Stimulated activated CD8-positive, alpha-beta memory T cell treated with anti-CD3 and anti-CD28 coated beads, Interleukin-15, amount 100 ng/mL, for 4 hours (primary cell): ENCODE measurements around the gene SSBP3.

Experiments used
- DNase-seq, 2 donors: peaks; one replicate each; pipeline ENCODE4 v3.0.0-alpha.2; 2020; ENCODE audit warnings: low read depth in 2 of 2

SSBP3 gene

DNA sequence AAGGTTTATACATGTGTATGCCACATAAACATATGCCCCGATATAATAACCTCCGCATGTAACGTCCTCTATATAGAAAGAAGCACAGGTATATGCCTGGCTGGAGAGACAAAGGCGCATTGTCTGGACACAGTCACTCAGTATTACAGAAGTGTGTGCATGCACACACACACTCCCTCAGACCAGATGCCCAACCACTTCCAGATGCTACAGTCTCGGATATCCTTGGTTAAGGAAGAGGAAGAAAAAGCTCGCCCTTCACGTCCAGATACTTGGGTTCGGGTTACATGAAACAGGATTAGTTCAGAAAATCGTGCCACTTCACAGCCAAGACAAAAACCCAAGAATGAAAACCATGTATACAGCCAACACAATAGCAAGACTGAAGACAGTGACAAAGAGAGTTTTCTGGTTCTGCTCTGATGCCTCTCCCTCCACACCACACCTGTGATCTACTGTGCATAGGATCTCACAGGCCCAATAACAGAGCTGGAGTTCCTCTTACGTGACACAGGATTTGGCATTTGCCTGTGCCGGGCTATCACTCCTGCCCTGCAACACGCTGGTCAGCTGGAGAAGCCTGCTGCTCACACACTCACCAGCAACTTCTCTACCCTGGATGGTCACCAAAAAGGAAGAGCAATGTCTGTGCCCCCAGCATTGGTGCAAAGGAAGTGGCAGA is 75.0 kb downstream of the SSBP3 start:
- no peak for DNase-seq

GRCh38 chr1:54329312-54330003 is 76.7 kb downstream of the SSBP3 start:
- no peak for DNase-seq

DNA sequence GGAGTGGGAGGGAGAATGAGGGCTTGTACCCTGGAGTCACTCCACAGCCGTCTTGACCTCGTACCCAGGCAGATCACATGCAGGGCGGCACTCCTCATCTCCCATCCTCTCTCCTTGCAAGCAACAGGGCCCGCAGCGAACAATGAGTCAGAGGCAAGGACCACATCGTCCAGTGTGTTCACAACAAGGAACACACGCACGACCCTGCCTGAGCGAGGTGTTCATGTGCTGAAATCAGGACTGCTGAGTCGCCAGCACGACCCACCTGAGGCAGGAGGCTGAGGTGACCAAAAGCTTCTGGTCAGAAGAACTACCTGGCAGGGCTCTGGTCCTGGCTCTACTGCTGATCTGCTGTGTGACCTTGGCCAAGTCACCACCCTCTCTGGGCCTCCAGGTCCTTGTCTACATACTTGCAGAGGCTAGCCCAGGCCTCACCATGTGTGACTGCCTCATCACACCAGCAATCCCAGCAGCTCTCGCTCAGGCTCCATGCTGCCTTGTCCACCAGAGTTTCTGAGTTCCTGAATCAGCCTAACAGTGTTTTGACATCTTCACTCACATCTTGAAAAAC is 78.0 kb downstream of the SSBP3 start:
- no peak for DNase-seq

DNA sequence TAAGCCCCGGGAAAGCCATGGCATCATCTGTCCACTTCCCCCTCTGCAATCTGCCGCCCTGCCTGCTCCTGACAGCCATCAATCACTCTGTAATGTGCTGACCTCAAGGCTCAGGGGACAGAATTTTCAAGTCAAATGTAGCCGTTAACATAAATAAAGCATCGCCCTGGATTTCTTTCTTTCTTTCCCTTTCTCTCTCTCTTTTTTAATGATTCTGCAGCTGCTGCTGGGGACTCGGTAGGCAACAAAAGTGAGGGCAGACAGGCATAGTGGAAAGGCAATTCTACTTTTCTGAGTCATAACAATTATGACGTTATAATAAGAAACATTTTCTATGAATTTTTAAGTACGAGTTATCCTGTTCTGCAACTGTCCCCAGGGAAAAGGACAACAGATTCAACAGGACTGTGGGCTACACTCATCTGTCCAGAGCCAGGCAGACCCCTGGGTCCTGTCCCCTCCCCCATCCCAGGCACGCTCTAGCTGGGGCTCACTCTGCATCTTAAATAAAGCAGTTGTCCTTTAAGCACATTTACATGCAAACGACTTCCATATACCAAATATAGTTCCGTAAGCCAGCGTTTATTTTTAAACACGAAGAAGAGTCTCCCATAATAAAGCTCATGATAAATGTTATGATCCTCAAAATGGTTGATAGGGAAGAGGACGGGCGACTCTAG is 78.7 kb downstream of the SSBP3 start:
- DNase-seq: no peak

GRCh38 chr1:54326543-54327385 is 79.4 kb downstream of the SSBP3 start:
- DNase-seq: no peak

DNA sequence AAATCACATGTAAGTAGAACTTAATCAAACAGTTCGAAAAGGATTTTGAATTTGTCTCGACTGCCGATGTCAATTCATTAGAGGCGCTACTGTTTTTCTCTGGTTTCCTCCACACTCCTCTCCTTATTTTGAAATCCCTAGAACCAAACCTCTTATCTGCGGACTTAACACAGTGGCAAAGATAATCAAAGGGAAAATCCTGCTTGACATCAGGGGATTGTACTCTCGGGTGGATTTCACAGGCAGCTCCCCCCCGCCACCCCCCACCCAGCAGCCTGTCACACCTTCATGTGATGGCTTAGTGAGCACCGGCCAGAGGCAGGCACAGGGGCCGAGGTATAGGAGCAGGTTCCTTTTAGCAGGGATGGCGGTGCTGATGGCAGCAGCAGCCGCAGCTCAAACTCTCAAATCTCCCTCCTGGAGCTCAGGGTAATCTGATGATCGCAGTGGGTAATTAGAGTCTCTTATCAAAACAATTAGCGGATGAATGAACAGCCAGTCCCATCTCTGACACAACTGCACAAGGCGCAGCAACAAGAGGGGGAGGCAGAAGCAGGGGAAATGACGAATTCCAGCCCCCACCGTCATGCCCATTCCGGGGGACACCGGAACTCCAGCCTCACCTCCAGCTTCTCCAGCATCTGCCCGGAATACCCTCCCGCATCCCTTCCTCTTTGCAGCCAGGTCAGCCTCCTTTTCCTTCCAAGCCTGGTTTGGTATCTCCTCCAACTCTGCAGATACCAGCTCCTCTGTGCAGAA is 80.3 kb downstream of the SSBP3 start:
- no peak for DNase-seq

- DNase-seq: no peak
Measured at GRCh38 chr1:54325284-54325683, 80.9 kb downstream of the SSBP3 start.

- no peak for DNase-seq
Measured at GRCh38 chr1:54324251-54325140, 81.7 kb downstream of the SSBP3 start.

GRCh38 chr1:54323921-54324250 is 82.3 kb downstream of the SSBP3 start:
- DNase-seq: no peak

GRCh38 chr1:54323324-54323739 is 82.9 kb downstream of the SSBP3 start:
- DNase-seq: no peak

- DNase-seq: no peak
Measured at GRCh38 chr1:54318246-54318814, 87.9 kb downstream of the SSBP3 start.

GRCh38 chr1:54317084-54317483 is 89.1 kb downstream of the SSBP3 start:
- DNase-seq: no peak

GRCh38 chr1:54315099-54315498 is 91.1 kb downstream of the SSBP3 start:
- no peak for DNase-seq

- no peak for DNase-seq
Measured at GRCh38 chr1:54314696-54315095, 91.5 kb downstream of the SSBP3 start.

DNA sequence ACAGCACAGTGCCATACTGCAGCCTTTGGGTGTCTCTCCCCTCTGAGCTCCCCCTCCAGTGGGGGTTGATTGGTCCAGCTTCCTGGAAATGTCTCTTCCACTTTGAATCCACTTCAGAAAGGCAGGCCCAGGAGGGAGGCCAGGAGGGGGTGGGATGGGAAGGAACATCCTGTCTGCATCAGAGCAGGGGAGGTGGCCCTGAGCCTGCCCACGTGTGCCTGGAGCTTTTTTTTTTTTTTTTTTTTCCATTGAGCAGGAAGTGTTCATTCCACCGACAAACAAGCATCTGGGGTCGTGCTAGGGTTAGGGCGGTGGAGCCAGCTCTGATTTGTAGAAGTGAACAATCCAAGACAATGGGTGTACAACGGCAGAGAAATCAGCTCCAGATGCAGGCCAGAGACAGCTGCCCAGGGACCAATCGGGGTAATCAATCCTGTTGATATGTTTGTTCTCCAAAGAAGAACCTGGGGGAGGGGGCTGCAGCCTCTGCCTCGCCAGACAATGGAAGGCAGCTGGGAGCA is 93.3 kb downstream of the SSBP3 start:
- no peak for DNase-seq

GRCh38 chr1:54311506-54311905 is 94.7 kb downstream of the SSBP3 start:
- no peak for DNase-seq

- DNase-seq: peak in 1 of 2 donors; percentile 15
Measured at GRCh38 chr1:54310439-54311328, 95.5 kb downstream of the SSBP3 start.

- no peak for DNase-seq
Measured at GRCh38 chr1:54309631-54310366, 96.4 kb downstream of the SSBP3 start.
